ENCODE data around the gene SLC9A7.

DNA sequence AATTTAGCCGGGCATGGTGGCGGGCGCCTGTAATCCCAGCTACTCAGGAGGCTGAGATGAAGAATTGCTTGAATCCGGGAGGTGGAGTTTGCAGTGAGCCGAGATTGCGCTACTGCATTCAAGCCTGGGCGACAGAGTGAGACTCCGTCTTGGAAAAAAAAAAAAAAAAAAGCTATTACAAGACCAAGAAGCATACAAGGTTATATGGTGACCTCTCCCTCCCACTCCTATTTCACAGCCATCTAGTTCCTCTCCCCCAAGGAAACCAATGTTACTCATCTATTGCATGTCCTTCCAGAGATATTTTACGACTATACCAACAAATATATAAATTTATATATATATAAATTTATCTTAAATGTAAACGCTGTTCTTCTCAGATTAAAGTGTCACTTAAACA lies 3.2 kb downstream of the SLC9A7 start:
- no peak for TF ChIP-seq POLR2A (IDR thresholded peaks at IDR 0.05; ENCODE audit: low read depth, low read length)
- TF ChIP-seq POU2F2 (IDR thresholded peaks at IDR 0.05; ENCODE audit: low read depth, low read length): no peak

Data from GM12891 (cell line).